GM18907 (cell line): ENCODE measurements around the gene BTG3.

Experiments
- ATAC-seq: cut with Tn5 transposase; IDR thresholded peaks from one replicate; pipeline ENCODE4 v1.9.1; 2021; ENCODE audit warnings: mild to moderate bottlenecking, moderate library complexity; ENCODE audit not compliant: unreplicated experiment

Gene BTG3

GRCh38 chr21:17590430-17590829 lies 22.3 kb downstream of the BTG3 start:
- no peak for ATAC-seq

GRCh38 chr21:17585875-17586450 lies 26.7 kb downstream of the BTG3 start:
- peak; percentile 48 for ATAC-seq

- no peak for ATAC-seq
These were observed 28.8 kb downstream of the BTG3 start for GRCh38 chr21:17583898-17584297.

GRCh38 chr21:17580319-17580718 lies 32.4 kb downstream of the BTG3 start:
- no peak for ATAC-seq

GRCh38 chr21:17578876-17579275 lies 33.8 kb downstream of the BTG3 start:
- ATAC-seq: no peak

- no peak for ATAC-seq
These were observed 34.5 kb downstream of the BTG3 start for GRCh38 chr21:17578162-17578561.

- ATAC-seq: no peak
These were observed 35.0 kb downstream of the BTG3 start for GRCh38 chr21:17577701-17578100.

GRCh38 chr21:17576080-17576835 lies 36.4 kb downstream of the BTG3 start:
- ATAC-seq: no peak

- ATAC-seq: no peak
These were observed 37.6 kb downstream of the BTG3 start for GRCh38 chr21:17575076-17575475.

GRCh38 chr21:17572431-17572830 lies 40.3 kb downstream of the BTG3 start:
- no peak for ATAC-seq

GRCh38 chr21:17570786-17571185 lies 41.9 kb downstream of the BTG3 start:
- ATAC-seq: no peak

GRCh38 chr21:17560377-17561025 lies 52.2 kb downstream of the BTG3 start:
- ATAC-seq: no peak

GRCh38 chr21:17554679-17555465 lies 57.8 kb downstream of the BTG3 start:
- no peak for ATAC-seq

GRCh38 chr21:17554120-17554519 lies 58.6 kb downstream of the BTG3 start:
- no peak for ATAC-seq

GRCh38 chr21:17552410-17552809 lies 60.3 kb downstream of the BTG3 start:
- no peak for ATAC-seq

- ATAC-seq: no peak
These were observed 61.9 kb downstream of the BTG3 start for GRCh38 chr21:17550671-17551308.

- ATAC-seq: no peak
These were observed 64.4 kb downstream of the BTG3 start for GRCh38 chr21:17548262-17548661.

- ATAC-seq: no peak
These were observed 67.7 kb downstream of the BTG3 start for GRCh38 chr21:17545007-17545406.
